Activated T-helper 1 cell treated with anti-CD3 and anti-CD28 coated beads, Interleukin-2, amount 50 U/mL, for 16 hours (primary cell): ENCODE measurements around the gene CALN1.
"Not testable (repeated sequence)": the region's sequence is repeated elsewhere in the genome, so short reads cannot be mapped to it uniquely, and the experiment has no call there.

ENCODE experiments used
- DNase-seq, 2 donors: peaks; one replicate each; pipeline ENCODE4 v3.0.0-alpha.2; 2020; ENCODE audit warnings: low read depth in 1 of 2, low spot score in 1 of 2

Gene CALN1

GRCh38 chr7:72409638-72410015, 2.5 kb downstream of the CALN1 start:
- DNase-seq, result no peak

- no peak for DNase-seq
Observed at GRCh38 chr7:72408966-72409637, 3.0 kb downstream of the CALN1 start.

- DNase-seq, result no peak
Observed at GRCh38 chr7:72406820-72407403, 5.2 kb downstream of the CALN1 start.

GRCh38 chr7:72405871-72406270, 6.3 kb downstream of the CALN1 start:
- no peak for DNase-seq

GRCh38 chr7:72405418-72405817, 6.7 kb downstream of the CALN1 start:
- no peak for DNase-seq

GRCh38 chr7:72404743-72405142, 7.4 kb downstream of the CALN1 start:
- no peak for DNase-seq

- DNase-seq, result no peak
Observed at GRCh38 chr7:72403458-72404076, 8.6 kb downstream of the CALN1 start.

- DNase-seq, result no peak
Observed at GRCh38 chr7:72394016-72394415, 18.1 kb downstream of the CALN1 start.

GRCh38 chr7:72391821-72392377, 20.2 kb downstream of the CALN1 start:
- DNase-seq, result no peak

GRCh38 chr7:72386118-72386517, 26.0 kb downstream of the CALN1 start:
- DNase-seq, result no peak

GRCh38 chr7:72362246-72362645, 49.9 kb downstream of the CALN1 start:
- DNase-seq, result no peak

GRCh38 chr7:72345208-72345727, 66.9 kb downstream of the CALN1 start:
- no peak for DNase-seq

- DNase-seq, result no peak
Observed at GRCh38 chr7:72343991-72344390, 68.1 kb downstream of the CALN1 start.

GRCh38 chr7:72343354-72343753, 68.8 kb downstream of the CALN1 start:
- DNase-seq, result not testable (repeated sequence)

GRCh38 chr7:72337390-72338167, 74.6 kb downstream of the CALN1 start:
- DNase-seq, result no peak

GRCh38 chr7:72336632-72337389, 75.3 kb downstream of the CALN1 start:
- DNase-seq, result no peak

- DNase-seq, result no peak
Observed at GRCh38 chr7:72336382-72336631, 75.8 kb downstream of the CALN1 start.

- no peak for DNase-seq
Observed at GRCh38 chr7:72335561-72336381, 76.4 kb downstream of the CALN1 start.

- no peak for DNase-seq
Observed at GRCh38 chr7:72334698-72335097, 77.4 kb downstream of the CALN1 start.

GRCh38 chr7:72334066-72334465, 78.1 kb downstream of the CALN1 start:
- no peak for DNase-seq
